Globus pallidus (tissue), 1 donor: ENCODE measurements around the gene PRDM16.

ENCODE experiments used
- DNase-seq: peaks from one replicate; pipeline ENCODE4 v3.0.0-alpha.2; 2015; ENCODE audit warnings: low spot score

The PRDM16 gene

DNA sequence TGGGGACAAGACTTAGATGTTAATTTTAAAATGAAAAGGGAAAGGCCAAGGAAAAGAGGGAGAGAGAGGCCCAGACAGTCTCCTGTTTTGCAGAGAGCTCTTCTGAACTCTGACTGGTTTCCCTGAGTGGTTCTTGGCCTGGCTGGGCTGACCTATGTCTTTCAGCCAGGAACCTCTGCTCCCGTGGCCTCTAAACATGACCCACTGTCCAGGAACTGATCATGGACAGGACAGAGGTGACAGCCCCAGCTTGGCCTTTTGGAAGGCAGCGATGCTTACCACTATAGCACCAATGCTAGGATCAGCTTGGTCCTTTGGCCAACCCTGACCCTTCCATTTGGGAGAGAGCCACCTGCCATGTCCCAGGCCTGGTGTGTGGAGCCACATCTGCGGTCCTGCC is 55.2 kb downstream of the PRDM16 start:
- DNase-seq = no peak

GRCh38 chr1:3125078-3125477 is 56.1 kb downstream of the PRDM16 start:
- DNase-seq = no peak

DNA sequence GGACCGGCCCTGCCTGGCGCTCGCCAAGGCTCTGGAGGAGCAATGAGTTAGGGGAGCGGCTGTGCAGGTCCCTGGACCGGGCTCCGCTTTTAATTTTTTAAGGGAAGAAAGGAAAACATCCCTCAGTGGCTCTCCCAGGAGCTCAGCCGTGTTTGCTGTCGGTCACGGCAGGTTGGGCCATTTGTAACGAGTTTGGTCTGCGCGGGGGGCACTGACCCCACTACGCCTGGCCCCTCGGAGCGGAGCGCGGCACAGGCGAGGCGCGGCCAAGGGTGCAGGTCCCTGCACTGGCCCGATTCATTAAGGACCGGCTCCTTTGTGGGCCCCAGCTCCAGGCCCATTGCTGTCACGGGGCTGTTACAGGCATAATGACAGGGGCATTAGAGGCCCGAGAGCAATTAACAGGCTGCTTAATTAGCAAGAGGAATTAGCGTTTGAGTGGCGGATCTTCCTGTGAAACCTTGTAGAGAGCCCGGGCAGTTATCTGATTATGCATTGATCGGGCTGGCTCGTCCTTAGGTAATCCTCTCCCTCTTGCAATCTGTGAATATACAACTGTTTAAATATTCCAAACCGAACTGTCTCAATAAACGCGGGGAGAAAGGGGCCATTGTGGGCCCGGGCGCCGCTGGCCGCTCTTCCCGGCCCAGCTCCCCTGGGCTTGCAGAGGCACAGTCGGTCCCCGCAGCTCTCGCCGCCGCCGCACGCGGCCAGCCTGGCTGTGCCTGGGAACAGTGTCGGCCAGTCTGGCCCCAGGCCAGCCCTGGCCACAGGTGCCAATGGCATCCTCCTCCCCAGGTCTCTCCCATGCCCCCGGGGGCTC is 56.8 kb downstream of the PRDM16 start:
- DNase-seq = no peak

GRCh38 chr1:3126756-3127678 is 58.0 kb downstream of the PRDM16 start:
- no peak for DNase-seq

- no peak for DNase-seq
Measured at GRCh38 chr1:3127738-3128137, 58.7 kb downstream of the PRDM16 start.

- no peak for DNase-seq
Measured at GRCh38 chr1:3128431-3129132, 59.6 kb downstream of the PRDM16 start.

DNA sequence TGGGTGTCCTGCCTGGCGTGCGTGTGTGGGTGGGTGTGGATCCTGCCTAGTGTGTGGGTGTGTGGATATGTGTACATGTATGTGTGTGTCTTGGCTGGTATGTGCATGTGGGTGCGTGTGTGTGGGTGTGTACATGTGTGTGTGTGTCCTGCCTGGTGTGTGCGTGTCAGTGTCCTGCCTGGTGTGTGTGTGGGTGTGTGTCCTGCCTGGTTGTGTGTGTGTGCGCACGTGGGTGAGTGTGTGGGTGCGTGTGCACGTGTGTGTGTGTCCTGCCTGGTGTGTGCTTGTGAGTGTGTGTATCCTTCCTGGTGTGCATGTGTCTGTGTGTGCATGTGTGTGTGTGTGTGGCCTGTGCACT is 60.1 kb downstream of the PRDM16 start:
- DNase-seq = no peak

GRCh38 chr1:3130268-3130667 is 61.3 kb downstream of the PRDM16 start:
- DNase-seq = no peak

GRCh38 chr1:3132660-3133059 is 63.7 kb downstream of the PRDM16 start:
- DNase-seq = no peak

- DNase-seq = no peak
Measured at GRCh38 chr1:3133686-3134085, 64.7 kb downstream of the PRDM16 start.

DNA sequence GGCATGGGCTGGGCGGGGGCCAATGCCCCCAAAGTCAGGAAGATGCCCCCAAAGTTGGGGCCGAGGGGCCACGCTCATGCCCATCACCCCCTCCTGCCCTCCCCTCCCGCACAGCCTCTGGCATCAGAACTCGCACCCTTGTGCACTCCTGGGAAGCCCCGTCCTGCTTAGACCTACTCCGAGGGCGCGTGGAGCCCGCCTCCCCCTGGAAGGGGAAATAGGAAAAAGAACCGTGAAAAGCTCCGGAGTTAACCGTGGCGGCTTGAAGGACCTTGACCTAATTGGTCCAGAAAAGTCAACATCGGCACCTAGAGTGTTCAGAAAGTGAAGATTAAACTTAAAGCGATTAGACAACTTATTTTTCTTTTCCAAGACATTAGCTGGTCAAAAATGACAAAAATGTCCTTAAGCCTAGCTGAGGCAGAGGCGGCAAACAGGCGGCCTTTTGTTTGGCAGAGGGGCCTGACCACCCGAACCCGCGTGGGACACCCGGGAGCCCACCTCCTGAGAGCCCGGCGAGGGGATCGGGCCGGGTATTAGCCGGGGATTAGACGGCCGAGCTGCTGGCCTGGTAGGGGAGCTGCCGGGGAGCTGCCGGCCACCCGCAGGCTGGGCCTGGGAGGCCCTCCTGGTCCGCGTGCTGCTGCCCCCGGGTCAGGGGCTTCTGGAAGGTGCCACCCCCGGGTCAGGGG is 65.5 kb downstream of the PRDM16 start:
- no peak for DNase-seq

- DNase-seq = no peak
Measured at GRCh38 chr1:3135073-3135702, 66.2 kb downstream of the PRDM16 start.

GRCh38 chr1:3135744-3136455 is 66.9 kb downstream of the PRDM16 start:
- DNase-seq = no peak

DNA sequence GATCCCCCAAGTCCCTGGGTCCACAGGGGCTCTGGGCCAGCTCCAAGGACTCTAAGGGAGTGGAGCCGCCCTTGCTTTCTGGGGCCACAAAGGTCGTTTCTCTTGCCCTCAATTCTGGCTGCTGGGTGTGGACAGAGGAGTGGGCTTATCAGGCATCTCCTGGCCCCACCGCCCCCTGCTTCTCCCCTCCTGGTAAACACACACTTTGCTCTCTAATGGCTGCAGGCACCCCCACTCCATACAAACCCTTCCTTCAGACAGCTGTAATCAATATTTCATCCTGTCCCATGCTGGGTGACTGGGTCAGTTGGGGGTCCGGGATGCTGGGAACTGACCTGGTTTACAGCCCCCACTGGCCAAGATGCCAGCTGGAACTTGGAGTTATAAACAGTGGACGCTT is 67.5 kb downstream of the PRDM16 start:
- DNase-seq = no peak

GRCh38 chr1:3137111-3138100 is 68.4 kb downstream of the PRDM16 start:
- DNase-seq = no peak

DNA sequence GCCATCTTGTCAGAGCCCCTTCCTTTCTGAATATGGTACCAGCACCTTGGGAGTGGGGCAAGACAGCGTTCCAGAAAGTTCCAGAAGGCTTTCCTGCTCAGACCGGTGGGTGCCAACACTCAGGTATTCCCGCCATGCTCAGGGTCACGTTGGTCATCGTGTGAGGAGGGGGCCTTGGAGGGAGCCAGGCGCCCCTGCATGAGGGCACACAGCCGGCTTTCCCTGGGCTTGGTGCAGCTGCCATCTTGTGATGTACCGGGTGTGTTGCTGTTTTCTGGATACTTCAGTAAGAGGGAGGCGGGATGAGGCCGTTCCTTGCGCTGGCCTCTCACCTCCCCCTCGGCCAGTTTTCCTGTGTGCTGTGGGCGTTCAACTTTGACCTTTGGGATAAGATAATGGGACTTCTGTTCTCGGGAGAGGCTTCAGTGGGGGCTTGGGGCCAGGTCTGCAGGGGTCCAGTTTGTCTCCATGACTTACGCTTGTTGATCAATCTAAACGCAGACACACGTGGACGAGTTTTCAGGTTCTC is 69.7 kb downstream of the PRDM16 start:
- no peak for DNase-seq

DNA sequence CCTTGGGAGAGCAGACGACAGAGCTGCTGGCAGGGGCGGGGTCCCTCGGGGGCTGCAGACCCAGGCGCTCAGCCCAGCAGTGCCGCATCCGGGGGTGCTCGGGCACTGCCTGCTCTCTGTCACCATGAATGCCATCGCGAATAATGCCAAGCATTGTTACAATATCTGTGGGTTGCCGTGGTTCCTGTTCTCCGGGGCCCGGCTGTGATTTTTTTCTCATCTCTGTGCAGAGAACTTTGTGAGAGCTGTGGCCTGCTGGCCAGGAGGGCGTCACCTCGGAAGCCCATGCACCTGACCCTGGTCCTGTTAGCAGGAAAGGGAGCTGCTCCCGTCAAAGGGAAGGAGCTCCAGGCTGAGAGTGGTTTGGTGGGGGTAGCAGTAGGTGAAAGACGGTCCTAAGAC is 70.4 kb downstream of the PRDM16 start:
- no peak for DNase-seq

DNA sequence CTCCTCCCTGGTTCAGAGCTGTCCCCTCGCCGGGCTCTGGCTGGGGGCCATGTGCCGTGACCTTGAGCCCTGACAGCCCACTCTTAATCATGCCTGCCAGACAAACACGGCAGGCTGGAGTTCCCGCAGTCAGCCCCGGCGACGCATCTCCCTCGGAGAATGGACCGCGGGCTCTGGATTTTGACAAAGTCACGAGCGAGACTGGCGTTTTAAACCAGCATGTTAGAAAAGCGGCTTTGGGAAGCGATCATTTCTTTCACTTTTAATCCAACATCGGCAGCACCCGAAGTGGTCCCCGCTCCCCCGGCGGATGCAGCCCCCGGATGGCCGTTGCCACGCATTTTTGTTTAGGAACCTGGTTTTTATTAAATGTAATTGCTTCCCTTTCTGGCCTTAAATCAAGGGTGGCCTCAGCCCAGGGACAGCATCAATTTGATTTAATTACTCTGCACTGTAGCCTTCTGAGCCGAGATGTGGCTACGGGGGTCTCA is 70.9 kb downstream of the PRDM16 start:
- DNase-seq = no peak

DNA sequence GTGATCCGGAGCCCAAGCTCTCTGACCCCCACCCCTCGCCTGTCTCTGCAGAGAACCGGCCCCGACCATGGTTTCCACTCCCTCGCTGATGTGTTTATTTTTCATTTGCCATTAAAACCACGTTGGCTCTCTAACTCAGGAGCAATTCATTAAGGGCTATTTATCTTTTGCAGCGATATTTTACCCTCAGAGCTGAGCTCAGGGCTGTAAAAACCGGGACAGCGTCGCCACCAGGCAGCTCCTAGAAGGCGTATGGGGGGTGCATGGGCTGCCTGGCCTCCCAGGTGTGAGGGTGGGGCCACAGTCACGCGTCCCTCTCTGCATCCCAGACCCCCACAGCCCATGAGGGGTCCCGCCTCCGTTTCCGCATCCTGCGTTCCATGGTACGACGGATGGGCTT is 71.4 kb downstream of the PRDM16 start:
- no peak for DNase-seq
